Stimulated activated CD8-positive, alpha-beta memory T cell treated with anti-CD3 and anti-CD28 coated beads, Interleukin-2, amount 100 ng/mL, for 1 hour (primary cell): ENCODE measurements around the gene PLP1.
"Not testable (repeated sequence)": the region's sequence is repeated elsewhere in the genome, so short reads cannot be mapped to it uniquely, and the experiment has no call there.

ENCODE experiments used
- DNase-seq, 2 donors: peaks; one replicate each; pipeline ENCODE4 v3.0.0-alpha.2; 2020; ENCODE audit warnings: low read depth in 2 of 2

Gene PLP1

DNA sequence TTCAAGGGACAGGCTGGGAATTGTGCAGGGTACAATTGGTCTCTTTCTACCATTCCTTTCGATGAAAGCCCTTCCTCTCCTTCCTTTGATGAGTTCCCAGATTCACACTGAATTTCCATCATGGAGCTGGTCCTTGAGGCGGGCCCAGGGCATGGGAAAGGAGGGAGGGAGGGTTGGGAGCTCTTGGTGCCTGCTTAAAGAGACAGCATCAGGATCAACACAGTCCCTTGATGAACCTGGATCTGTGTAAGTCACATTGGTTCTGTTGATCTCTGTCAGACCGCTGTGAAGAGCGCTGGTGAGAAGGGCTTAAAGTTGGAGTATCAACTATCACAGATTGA, 4.4 kb downstream of the PLP1 start:
- DNase-seq = no peak

DNA sequence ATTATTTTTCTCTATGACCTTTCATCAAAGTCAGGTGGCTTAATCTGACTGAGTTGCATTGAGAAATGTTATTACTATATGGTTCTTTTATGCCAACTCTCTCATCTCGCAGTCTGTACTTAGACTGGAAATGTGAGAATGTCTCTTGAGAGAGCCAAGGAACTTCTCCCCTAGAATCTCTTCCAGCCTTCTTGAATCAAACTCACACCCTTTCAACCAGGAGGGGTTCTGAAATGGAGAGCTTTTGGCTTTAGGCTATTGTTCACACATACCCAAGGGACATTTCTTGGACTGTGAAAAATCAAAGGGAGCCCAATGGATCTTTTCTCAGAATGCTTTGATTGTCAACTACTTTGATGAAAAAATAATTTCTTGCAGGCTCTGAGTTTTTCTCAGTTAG, 5.1 kb downstream of the PLP1 start:
- no peak for DNase-seq

- no peak for DNase-seq
These were observed 6.0 kb downstream of the PLP1 start for GRCh38 chrX:103782640-103783039.

DNA sequence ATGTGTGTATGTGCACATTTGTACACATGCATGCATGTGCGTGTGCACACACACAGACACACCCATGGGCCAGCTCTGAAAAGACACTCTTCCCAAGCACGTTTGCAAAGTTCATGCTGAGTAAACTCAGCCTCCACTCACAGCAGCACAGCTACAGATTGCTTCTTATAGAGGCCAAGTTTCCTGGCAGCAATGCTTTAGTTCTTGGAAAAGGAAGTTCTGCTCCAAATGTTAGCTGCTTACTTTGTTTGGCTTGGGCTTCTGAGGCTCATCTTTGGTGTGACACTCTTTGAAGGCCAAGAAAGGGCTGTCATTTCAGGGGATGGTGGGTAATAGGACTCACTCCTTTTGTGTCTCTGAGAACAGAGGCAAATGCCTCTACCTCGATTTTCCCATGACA, 6.6 kb downstream of the PLP1 start:
- DNase-seq = no peak

DNA sequence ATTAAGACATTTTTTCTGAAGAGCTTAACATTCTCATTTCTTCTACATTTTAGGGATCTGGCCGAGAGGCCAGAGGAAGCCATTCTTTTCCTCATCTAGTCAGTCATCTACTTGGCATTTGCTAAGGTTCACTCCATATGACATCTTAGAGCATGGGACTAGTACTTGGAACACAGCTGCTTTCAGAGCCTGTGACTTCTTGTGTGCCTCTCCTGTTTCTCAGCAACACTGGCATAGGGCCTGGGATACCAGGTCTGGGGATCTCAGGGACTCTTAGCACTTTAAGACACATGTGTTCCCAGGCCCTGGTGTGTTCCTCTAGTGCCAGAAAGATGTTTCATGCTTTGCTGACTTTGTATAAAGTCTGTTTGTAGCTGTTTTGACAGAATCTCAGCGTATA, 7.3 kb downstream of the PLP1 start:
- DNase-seq = no peak

GRCh38 chrX:103789004-103789403, 12.4 kb downstream of the PLP1 start:
- DNase-seq = no peak

GRCh38 chrX:103791228-103791627, 14.6 kb downstream of the PLP1 start:
- DNase-seq = no peak

- no peak for DNase-seq
These were observed 15.3 kb downstream of the PLP1 start for GRCh38 chrX:103791826-103792485.

DNA sequence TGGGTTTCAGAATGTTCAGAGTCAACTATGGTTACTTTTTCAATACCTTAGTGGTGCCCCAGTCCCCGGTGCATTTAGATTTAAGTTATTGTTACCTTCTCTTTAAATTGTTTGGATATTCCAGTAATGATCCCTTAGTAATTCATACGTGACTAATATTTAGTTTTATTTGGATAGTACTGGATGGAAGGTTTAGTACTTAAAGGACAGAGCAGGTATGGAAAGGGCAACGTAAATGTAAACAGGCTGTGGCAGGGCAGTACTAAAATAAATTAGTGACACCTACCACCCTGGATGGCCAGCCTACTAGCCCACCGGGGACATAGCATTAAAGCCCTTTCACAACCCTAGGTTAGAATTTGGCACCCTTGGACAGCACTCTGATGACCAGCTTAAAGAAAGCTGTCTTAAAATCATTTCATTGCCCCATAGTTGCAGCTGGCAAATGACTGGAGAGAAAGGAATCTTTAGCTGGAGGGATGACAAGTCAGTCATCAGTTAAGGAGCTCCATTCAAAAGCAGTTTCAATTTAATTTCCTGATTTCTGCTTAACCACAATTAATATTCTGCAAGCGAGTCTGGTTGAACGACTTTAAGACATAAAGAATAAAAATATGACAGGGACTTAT, 16.4 kb downstream of the PLP1 start:
- DNase-seq = no peak

DNA sequence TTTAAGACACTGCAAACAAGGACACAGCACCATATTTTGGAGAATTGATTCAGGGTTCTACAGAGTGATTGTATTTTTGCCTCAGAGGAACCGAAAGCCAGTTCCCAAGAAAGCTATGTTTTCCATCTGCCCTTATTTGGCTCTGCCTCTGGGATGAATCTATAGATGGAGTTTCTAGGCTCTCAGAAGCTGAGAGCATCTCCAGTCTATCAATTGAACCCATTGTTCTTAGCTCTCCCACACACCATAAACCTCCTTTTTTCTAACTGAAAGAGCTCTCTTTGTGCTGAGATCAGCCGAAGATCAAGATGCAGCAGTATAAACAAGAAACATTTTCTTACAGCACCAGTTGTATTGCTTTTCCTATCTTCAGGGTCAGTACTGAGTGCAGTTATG, 16.9 kb downstream of the PLP1 start:
- no peak for DNase-seq

DNA sequence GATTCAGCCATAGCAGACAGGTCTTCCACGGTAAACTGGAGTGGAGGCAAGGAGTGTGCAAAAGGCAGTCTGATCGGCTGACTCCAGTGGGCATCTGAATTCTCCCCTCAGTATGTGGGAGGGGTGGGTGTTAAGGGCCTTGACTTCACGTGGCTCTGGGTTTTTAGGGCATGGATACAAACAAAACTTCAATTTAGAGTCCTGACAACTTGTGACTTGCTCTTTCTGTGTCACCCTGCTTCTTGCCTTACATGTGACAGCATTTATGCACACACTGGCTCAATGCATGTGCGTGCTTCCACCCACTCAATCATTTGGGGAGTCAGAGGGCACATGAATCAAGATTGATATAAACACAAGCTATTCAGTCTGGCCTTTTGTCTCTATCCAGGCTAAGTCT, 17.5 kb downstream of the PLP1 start:
- no peak for DNase-seq

- no peak for DNase-seq
These were observed 21.1 kb downstream of the PLP1 start for GRCh38 chrX:103797691-103798090.

DNA sequence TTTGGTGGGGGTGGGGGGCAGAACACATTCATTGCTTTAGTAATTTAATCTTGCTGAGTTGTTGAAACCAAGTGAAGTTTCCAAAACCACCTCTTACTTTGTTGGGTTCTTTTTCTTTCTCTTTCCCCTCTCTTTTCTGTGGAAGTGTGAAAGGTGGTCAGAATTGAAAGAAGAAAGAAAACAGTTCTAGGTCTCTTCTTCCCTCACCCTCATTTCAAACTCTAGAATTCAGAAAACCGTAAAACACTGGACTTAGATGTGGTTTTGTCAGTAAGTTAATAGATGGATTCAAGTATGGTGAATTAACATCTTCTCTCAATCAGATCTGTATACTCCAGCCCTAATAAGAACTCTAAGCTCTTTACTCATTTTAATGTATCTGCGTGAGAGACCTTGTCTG, 23.7 kb downstream of the PLP1 start:
- no peak for DNase-seq

DNA sequence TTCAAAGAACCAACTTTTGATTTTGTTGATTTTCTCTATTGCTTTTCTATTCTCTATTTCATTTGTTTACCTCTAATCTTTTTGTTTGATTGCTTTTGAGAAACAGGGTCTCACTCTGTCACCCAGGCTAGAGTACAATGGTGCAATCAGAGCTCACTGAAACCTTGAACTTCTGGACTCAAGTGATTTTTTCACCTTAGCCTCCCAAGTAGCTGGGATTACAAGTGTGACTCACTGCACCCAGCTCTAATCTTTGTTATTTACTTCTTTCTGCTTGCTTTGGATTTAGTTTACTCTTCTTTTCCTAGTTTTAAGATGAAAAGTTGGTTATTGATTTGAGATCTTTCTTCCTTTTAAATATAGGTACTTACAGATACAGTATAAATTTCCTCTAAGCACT, 29.2 kb downstream of the PLP1 start:
- DNase-seq = no peak

GRCh38 chrX:103806862-103807474, 30.3 kb downstream of the PLP1 start:
- no peak for DNase-seq

DNA sequence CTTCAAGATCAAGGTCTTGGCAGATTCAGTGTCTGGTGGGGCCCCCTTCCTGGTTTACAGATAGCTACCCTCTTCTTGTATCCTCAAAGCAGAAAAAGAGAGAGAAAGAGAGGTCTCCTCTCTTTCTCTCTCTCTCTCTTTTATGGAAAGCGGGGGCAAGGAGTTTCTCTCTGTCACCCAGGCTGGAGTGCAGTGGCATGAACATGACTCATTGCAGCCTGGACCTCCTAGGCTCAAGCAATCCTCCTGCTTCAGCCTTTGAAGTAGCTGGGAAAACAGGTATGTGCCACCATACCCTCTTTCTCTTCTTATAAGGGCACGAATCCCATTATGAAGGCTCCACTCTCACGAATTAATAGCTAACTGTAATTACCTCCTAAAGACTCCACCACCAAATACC, 35.2 kb downstream of the PLP1 start:
- DNase-seq = no peak

DNA sequence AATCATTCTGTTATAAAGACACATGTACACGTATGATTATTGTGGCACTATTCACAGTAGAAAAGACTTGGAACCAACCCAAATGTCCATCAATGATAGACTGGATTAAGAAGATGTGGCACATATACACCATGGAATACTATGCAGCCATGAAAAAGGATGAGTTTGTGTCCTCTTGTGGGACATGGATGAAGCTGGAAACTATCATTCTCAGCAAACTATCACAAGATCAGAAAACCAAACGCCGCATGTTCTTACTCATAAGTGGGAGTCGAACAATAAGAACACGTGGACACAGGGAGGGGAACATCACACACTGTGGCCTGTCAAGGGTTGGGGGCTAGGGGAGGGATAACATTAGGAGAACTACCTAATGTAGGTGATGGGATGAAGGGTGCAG, 40.5 kb downstream of the PLP1 start:
- DNase-seq = not testable (repeated sequence)

DNA sequence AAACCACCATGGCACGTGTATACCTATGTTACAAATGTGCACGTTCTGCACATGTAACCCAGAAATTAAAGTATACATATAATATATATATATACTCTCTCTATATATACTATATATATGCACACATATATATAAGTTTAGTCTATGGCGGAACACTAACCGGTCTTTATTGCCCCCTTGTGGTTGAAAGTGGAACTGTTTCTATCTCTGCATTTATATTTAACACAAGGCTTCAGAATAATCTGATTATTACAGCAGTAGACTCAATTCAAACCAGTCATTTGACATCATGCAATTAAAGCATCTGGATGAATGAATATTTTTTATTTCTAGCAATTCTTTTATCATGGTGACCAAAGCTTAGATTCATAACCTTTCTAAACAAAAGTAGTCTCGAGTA, 40.9 kb downstream of the PLP1 start:
- DNase-seq = no peak

DNA sequence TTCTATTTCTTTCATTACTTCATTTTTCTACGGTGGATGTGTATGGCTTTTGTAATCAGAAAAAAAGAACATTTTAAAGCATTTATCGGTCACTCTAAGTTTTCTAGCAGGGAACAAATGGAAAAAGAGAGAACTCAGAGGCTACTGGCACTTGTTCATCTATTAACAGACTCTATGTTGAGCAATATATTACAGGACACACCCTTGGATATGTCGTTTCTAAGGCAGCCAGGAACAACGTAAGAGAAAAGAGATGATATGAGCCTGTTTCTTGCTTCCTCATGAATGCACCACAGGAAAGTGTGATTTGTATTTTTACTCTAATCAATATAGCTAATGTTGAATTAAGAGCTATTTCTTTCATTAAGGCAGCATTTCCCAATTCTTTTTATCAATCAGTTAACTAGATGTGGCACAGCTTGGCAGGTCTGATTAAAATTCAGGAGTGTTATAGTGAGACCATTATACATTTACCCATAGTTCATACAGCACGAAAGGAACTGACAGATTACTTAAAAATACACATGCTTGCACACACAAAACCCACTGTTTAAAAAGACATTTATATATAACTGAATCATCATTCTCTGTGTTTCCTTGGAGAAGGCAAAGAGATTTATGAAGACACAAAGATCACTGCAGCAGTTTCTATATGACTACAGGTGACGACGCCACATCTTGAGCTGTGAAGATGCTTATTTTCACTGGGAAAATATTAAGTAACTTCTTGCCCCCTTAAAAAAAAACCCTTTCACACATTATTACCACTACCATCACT, 42.4 kb downstream of the PLP1 start:
- no peak for DNase-seq

- DNase-seq = not testable (repeated sequence)
These were observed 44.2 kb downstream of the PLP1 start for GRCh38 chrX:103820802-103821201.

GRCh38 chrX:103823591-103823990, 47.0 kb downstream of the PLP1 start:
- no peak for DNase-seq

- DNase-seq = no peak
These were observed 49.2 kb downstream of the PLP1 start for GRCh38 chrX:103825881-103826280.

- no peak for DNase-seq
These were observed 51.9 kb downstream of the PLP1 start for GRCh38 chrX:103828529-103828928.
